GM12892 (cell line): ENCODE data around the gene HMGN1.

ENCODE experiments used
- POLR2A ChIP-seq: IDR thresholded peaks from 2 replicates; pipeline ENCODE4 v1.6.1; 2011; ENCODE audit warnings: low read depth, low read length, control low read depth
- POLR2AphosphoS5 ChIP-seq: IDR thresholded peaks from 2 replicates; pipeline ENCODE4 v1.6.1; 2011; ENCODE audit warnings: low read depth, low read length, control low read depth

- TF ChIP-seq POLR2AphosphoS5 (no peak), POLR2A (no peak)
Measured at GRCh38 chr21:39392981-39393380, 44.1 kb upstream of the HMGN1 start.
